ENCODE measurements around the gene UBR4. TPM values are rescaled to one million over a fixed set of nuclear protein-coding genes. Genes with fewer than 3 reads are reported as not detected.
A peak's percentile ranks its signal among the peaks of the same experiment; 100 is the strongest.
"Not testable (repeated sequence)": the region's sequence is repeated elsewhere in the genome, so short reads cannot be mapped to it uniquely, and the experiment has no call there.

UBR4 gene
- 30.5 TPM for polyA plus RNA-seq (2013, experiment 1 of 2)
- 27.3 TPM for polyA plus RNA-seq (2013, experiment 2 of 2)

DNA sequence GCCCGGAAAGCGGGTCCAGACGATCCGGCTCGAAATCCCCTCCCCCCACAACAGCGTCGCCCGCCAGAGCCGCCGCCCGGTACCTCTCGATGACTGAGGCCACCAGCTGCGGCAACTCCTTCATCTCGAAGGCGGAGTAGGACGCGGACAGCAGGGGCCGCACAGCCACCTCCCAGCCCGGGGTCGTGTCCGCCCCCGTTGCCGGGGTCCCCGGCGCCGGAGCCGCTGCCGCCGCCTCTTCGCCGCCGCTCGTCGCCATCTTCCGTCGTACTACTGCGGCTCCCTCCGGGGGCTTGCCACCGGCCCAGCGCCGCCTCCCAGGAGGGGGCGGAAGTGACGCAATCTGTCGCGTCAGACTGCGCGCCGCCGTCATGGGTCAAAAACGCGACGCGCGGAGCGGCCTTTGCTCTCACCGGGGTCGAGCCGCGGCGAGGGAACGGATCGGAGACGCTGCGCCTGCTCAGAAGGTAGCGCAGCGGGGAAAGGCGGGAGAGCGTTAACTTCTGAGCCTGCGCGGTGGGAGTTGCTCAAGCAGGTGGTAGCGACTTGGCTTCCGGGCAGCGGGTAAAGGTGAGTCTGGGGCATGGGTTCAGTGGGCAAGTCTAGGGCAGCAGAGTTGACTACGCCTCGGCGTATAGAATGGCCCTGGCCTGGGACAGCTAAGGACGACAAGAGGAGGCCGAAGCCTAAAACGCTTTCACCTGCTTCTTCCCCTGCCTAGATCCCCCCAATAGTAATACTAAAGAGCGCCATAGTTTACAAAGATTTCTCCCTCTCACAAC, at the start of gene UBR4:
UBR4 (minus strand) TSS at position 277 of the 782 bp plus-strand sequence; CDS start at position 259, 18 bp downstream.
- H3K27me3 ChIP-seq (ENCODE audit: insufficient read depth, low read length, poor library complexity): no peaks in the 10 kb centered on the region
- H4K5ac ChIP-seq (ENCODE audit: low read length): no peak within 1 kb of the TSS
- no peak within 1 kb of the TSS for H2BK15ac ChIP-seq (replicated peaks; ENCODE audit: low read depth)
- H3K4me2 ChIP-seq (ENCODE audit: low read length): peak within 1 kb of the TSS; percentile 47
- no peak within 1 kb of the TSS for H2BK120ac ChIP-seq (ENCODE audit: low read depth, low read length)
- peaks cover 4% of the 10 kb centered on the region for H3K79me1 ChIP-seq (ENCODE audit: low read length)
- H3K56ac ChIP-seq (ENCODE audit: low read length): peak within 1 kb of the TSS; percentile 93
- H3K4ac ChIP-seq (ENCODE audit: low read depth, low read length): peak within 1 kb of the TSS; percentile 65
- peak within 1 kb of the TSS; percentile 90 for H3K27ac ChIP-seq (ENCODE audit: low read depth, low read length)
- no peak within 1 kb of the TSS for H2BK5ac ChIP-seq (ENCODE audit: low read length)
- H3K23ac ChIP-seq (ENCODE audit: low read length): no peak within 1 kb of the TSS
- H2AK5ac ChIP-seq (ENCODE audit: low read length): no peak within 1 kb of the TSS
- H4K8ac ChIP-seq (ENCODE audit: low read depth, low read length): no peak within 1 kb of the TSS
- peak within 1 kb of the TSS; percentile 71 for H3K4me3 ChIP-seq (ENCODE audit: low read length)
- peaks cover 52% of the 10 kb centered on the region for H3K79me2 ChIP-seq (ENCODE audit: control insufficient read depth, insufficient read depth, low read length)
- H3K4me1 ChIP-seq (ENCODE audit: control insufficient read depth, low read depth, low read length): no peaks in the 10 kb centered on the region
- peak within 1 kb of the TSS; percentile 63 for H3K18ac ChIP-seq (ENCODE audit: low read length)
- H3K9ac ChIP-seq (ENCODE audit: low read length): peak within 1 kb of the TSS; percentile 77
- no CpG with 5 or more reads among the region's 80 CpGs for WGBS (ENCODE audit: extremely low coverage, insufficient coverage, low lambda C conversion rate)
- DNase-seq: peak; percentile 97
- no peaks in the 10 kb centered on the region for H3K36me3 ChIP-seq (ENCODE audit: control insufficient read depth, insufficient read depth, low read length)

DNA sequence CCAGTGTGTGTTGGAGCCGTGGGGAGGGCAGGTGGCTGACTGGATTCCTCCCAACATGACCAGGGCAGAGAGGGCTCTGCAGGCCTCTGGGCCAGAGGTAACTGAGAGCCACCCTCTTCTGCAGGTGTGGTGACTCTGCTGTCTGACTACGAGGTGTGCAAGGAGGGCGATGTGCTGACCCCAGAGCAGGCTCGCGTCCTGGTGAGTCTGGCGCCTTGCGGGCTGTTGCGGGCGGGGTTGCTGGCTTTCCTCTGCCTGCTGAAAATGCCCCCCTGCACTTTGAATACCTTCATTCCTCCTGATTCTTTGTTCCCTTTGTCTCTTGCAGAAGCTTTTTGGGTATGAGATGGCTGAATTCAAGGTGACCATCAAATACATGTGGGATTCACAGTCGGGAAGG, 48.3 kb upstream of the UBR4 start:
- Histone ChIP-seq H3K27ac (ENCODE audit: low read depth, low read length) (no peak overlapping the region), H3K4me3 (ENCODE audit: low read length) (no peak overlapping the region), H3K36me3 (ENCODE audit: control insufficient read depth, insufficient read depth, low read length) (peaks cover 18% of the 10 kb centered on the region), H2BK15ac (replicated peaks; ENCODE audit: low read depth) (no peak overlapping the region), H3K27me3 (ENCODE audit: insufficient read depth, low read length, poor library complexity) (no peaks in the 10 kb centered on the region), H2BK5ac (ENCODE audit: low read length) (no peak overlapping the region), H3K4me2 (ENCODE audit: low read length) (no peak overlapping the region), H3K9ac (ENCODE audit: low read length) (no peak overlapping the region), H3K23ac (ENCODE audit: low read length) (no peak overlapping the region), H2AK5ac (ENCODE audit: low read length) (no peak overlapping the region), H3K79me1 (ENCODE audit: low read length) (peaks cover 14% of the 10 kb centered on the region), H3K4ac (ENCODE audit: low read depth, low read length) (no peak overlapping the region), H4K8ac (ENCODE audit: low read depth, low read length) (no peak overlapping the region), H4K5ac (ENCODE audit: low read length) (no peak overlapping the region), H2BK120ac (ENCODE audit: low read depth, low read length) (no peak overlapping the region), H3K4me1 (ENCODE audit: control insufficient read depth, low read depth, low read length) (peaks cover 1% of the 10 kb centered on the region), H3K18ac (ENCODE audit: low read length) (no peak overlapping the region), H3K56ac (ENCODE audit: low read length) (no peak overlapping the region), H3K79me2 (ENCODE audit: control insufficient read depth, insufficient read depth, low read length) (peaks cover 25% of the 10 kb centered on the region)
- DNase-seq: no peak
- no CpG with 5 or more reads among the region's 10 CpGs for WGBS (ENCODE audit: extremely low coverage, insufficient coverage, low lambda C conversion rate)

GRCh38 chr1:19257178-19257914, 47.3 kb upstream of the UBR4 start:
- H3K4ac ChIP-seq (ENCODE audit: low read depth, low read length): no peak overlapping the region
- no CpG with 5 or more reads among the region's 15 CpGs for WGBS (ENCODE audit: extremely low coverage, insufficient coverage, low lambda C conversion rate)
- DNase-seq: no peak

DNA sequence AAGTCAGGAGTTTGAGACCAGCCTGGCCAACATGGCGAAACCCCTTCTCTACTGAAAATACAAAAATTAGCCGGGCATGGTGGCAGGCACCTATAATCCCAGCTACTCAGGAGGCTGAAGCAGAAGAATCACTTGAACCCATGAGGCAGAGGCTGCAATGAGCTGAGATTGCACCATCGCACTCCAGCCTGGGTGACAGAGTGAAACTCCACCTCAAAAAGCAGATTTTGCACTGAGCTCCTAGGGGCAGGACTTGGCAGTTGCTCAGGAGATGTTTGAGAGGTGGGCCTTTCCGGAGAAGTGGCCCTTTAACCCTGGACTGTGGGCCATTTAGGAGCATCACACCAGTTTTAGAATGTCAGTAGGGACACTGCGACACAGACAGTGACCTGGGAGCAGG, 46.2 kb upstream of the UBR4 start:
- not testable (repeated sequence) for H2BK15ac ChIP-seq (replicated peaks; ENCODE audit: low read depth); H2BK120ac ChIP-seq (ENCODE audit: low read depth, low read length); H3K27me3 ChIP-seq (ENCODE audit: insufficient read depth, low read length, poor library complexity); H2AK5ac ChIP-seq (ENCODE audit: low read length); H4K5ac ChIP-seq (ENCODE audit: low read length); H3K4me2 ChIP-seq (ENCODE audit: low read length); H2BK5ac ChIP-seq (ENCODE audit: low read length); H3K4me1 ChIP-seq (ENCODE audit: control insufficient read depth, low read depth, low read length); H3K23ac ChIP-seq (ENCODE audit: low read length); H4K8ac ChIP-seq (ENCODE audit: low read depth, low read length); H3K27ac ChIP-seq (ENCODE audit: low read depth, low read length); H3K18ac ChIP-seq (ENCODE audit: low read length); H3K4me3 ChIP-seq (ENCODE audit: low read length); H3K9ac ChIP-seq (ENCODE audit: low read length); DNase-seq; H3K4ac ChIP-seq (ENCODE audit: low read depth, low read length); H3K56ac ChIP-seq (ENCODE audit: low read length)
- H3K79me2 ChIP-seq (ENCODE audit: control insufficient read depth, insufficient read depth, low read length): peaks cover 42% of the 10 kb centered on the region
- peaks cover 18% of the 10 kb centered on the region for H3K36me3 ChIP-seq (ENCODE audit: control insufficient read depth, insufficient read depth, low read length)
- peaks cover 17% of the 10 kb centered on the region for H3K79me1 ChIP-seq (ENCODE audit: low read length)
- WGBS (ENCODE audit: extremely low coverage, insufficient coverage, low lambda C conversion rate): no CpG with 5 or more reads among the region's 5 CpGs

More at GRCh38 chr1:19257178-19257914, 47.3 kb upstream of the UBR4 start:
- H3K79me1 ChIP-seq (ENCODE audit: low read length): peaks cover 14% of the 10 kb centered on the region
- peaks cover 35% of the 10 kb centered on the region for H3K79me2 ChIP-seq (ENCODE audit: control insufficient read depth, insufficient read depth, low read length)
- no peak overlapping the region for H2BK15ac ChIP-seq (replicated peaks; ENCODE audit: low read depth)
- no peak overlapping the region for H3K4me2 ChIP-seq (ENCODE audit: low read length)
- no peak overlapping the region for H4K8ac ChIP-seq (ENCODE audit: low read depth, low read length)
- H3K23ac ChIP-seq (ENCODE audit: low read length): no peak overlapping the region
- peaks cover 4% of the 10 kb centered on the region for H3K4me1 ChIP-seq (ENCODE audit: control insufficient read depth, low read depth, low read length)
- peaks cover 18% of the 10 kb centered on the region for H3K36me3 ChIP-seq (ENCODE audit: control insufficient read depth, insufficient read depth, low read length)
- no peak overlapping the region for H3K27ac ChIP-seq (ENCODE audit: low read depth, low read length)
- H4K5ac ChIP-seq (ENCODE audit: low read length): no peak overlapping the region
- H3K18ac ChIP-seq (ENCODE audit: low read length): no peak overlapping the region
- no peak overlapping the region for H2BK5ac ChIP-seq (ENCODE audit: low read length)
- no peak overlapping the region for H3K4me3 ChIP-seq (ENCODE audit: low read length)
- H3K27me3 ChIP-seq (ENCODE audit: insufficient read depth, low read length, poor library complexity): no peaks in the 10 kb centered on the region
- H2AK5ac ChIP-seq (ENCODE audit: low read length): no peak overlapping the region
- no peak overlapping the region for H3K9ac ChIP-seq (ENCODE audit: low read length)
- no peak overlapping the region for H2BK120ac ChIP-seq (ENCODE audit: low read depth, low read length)
- no peak overlapping the region for H3K56ac ChIP-seq (ENCODE audit: low read length)

- no peak for DNase-seq
- H2BK15ac ChIP-seq (replicated peaks; ENCODE audit: low read depth): no peak overlapping the region
- H3K18ac ChIP-seq (ENCODE audit: low read length): no peak overlapping the region
- H3K4me1 ChIP-seq (ENCODE audit: control insufficient read depth, low read depth, low read length): peaks cover 6% of the 10 kb centered on the region
- no peak overlapping the region for H3K4me3 ChIP-seq (ENCODE audit: low read length)
- H2AK5ac ChIP-seq (ENCODE audit: low read length): no peak overlapping the region
- no peak overlapping the region for H3K9ac ChIP-seq (ENCODE audit: low read length)
- peaks cover 14% of the 10 kb centered on the region for H3K36me3 ChIP-seq (ENCODE audit: control insufficient read depth, insufficient read depth, low read length)
- no peak overlapping the region for H2BK5ac ChIP-seq (ENCODE audit: low read length)
- no CpG with 5 or more reads among the region's 4 CpGs for WGBS (ENCODE audit: extremely low coverage, insufficient coverage, low lambda C conversion rate)
- no peaks in the 10 kb centered on the region for H3K27me3 ChIP-seq (ENCODE audit: insufficient read depth, low read length, poor library complexity)
- no peak overlapping the region for H3K23ac ChIP-seq (ENCODE audit: low read length)
- no peak overlapping the region for H4K8ac ChIP-seq (ENCODE audit: low read depth, low read length)
- no peak overlapping the region for H3K27ac ChIP-seq (ENCODE audit: low read depth, low read length)
- no peak overlapping the region for H2BK120ac ChIP-seq (ENCODE audit: low read depth, low read length)
- H3K79me1 ChIP-seq (ENCODE audit: low read length): peaks cover 22% of the 10 kb centered on the region
- no peak overlapping the region for H4K5ac ChIP-seq (ENCODE audit: low read length)
- peaks cover 52% of the 10 kb centered on the region for H3K79me2 ChIP-seq (ENCODE audit: control insufficient read depth, insufficient read depth, low read length)
- H3K4ac ChIP-seq (ENCODE audit: low read depth, low read length): no peak overlapping the region
- no peak overlapping the region for H3K56ac ChIP-seq (ENCODE audit: low read length)
- H3K4me2 ChIP-seq (ENCODE audit: low read length): no peak overlapping the region
Observed at GRCh38 chr1:19255288-19255687, 45.2 kb upstream of the UBR4 start.

Measured in mesendoderm (in vitro differentiated cells).